WTC11 (cell line): ENCODE data around the gene GRM7. TPM values are rescaled to one million over a fixed set of nuclear protein-coding genes. Genes with fewer than 3 reads are reported as not detected.

Source experiments
- ATAC-seq: fragments of 200-7000 bp; cut with Tn5 transposase; 2 replicates; pipeline ENCODE4 v1.10.0; 2021; ENCODE audit warnings: mild to moderate bottlenecking, moderate library complexity
- CTCF ChIA-PET: fragments of 300-600 bp; sonication (Branson Sonifier 250); formaldehyde crosslinking; loops from one replicate; lab custom pipeline; 2021; ENCODE audit warnings: antibody characterized with exemption; lab: Charles Lee
- POLR2A ChIA-PET: fragments of 350-600 bp; sonication (Branson Sonifier 250); formaldehyde crosslinking; loops from one replicate; lab custom pipeline; 2021; ENCODE audit warnings: antibody characterized with exemption; lab: Charles Lee
- DNase-seq: peaks from one replicate; pipeline ENCODE4 v3.0.0; 2021; ENCODE audit warnings: low spot score
- H3K27ac Mint-ChIP-seq: 2 replicates; pipeline ENCODE4 v1.8.0; 2021; ENCODE audit warnings: mixed read lengths
- H3K27me3 Mint-ChIP-seq: 2 replicates; pipeline ENCODE4 v1.8.0; 2021; ENCODE audit warnings: low read depth, mild to moderate bottlenecking, moderate library complexity, mixed read lengths
- H3K36me3 Mint-ChIP-seq: 2 replicates; pipeline ENCODE4 v1.8.0; 2021; ENCODE audit warnings: mixed read lengths
- H3K4me1 Mint-ChIP-seq: 2 replicates; pipeline ENCODE4 v1.8.0; 2022; ENCODE audit warnings: mixed read lengths
- H3K4me3 Mint-ChIP-seq: 2 replicates; pipeline ENCODE4 v1.8.0; 2021; ENCODE audit warnings: mild to moderate bottlenecking, moderate library complexity, mixed read lengths
- H3K9me3 Mint-ChIP-seq: 2 replicates; pipeline ENCODE4 v1.8.0; 2021; ENCODE audit warnings: mixed read lengths
- GABPB1 ChIP-seq: sonication (generic); formaldehyde crosslinking; IDR thresholded peaks from 2 replicates; pipeline ENCODE4 v1.8.1; 2023; ENCODE audit warnings: mild to moderate bottlenecking, missing genetic modification reagents
- KAT7 ChIP-seq: sonication (generic); formaldehyde crosslinking; IDR thresholded peaks from 2 replicates; pipeline ENCODE4 v1.8.1; 2023; ENCODE audit warnings: missing genetic modification reagents, mild to moderate bottlenecking, borderline replicate concordance
- NFATC4 ChIP-seq: fragments of 250-450 bp; sonication (Bioruptor Pico); IDR thresholded peaks from 2 replicates; pipeline ENCODE4 v1.9.0; 2021; ENCODE audit warnings: mild to moderate bottlenecking
- PRRX2 ChIP-seq: fragments of 250-450 bp; sonication (Bioruptor Pico); IDR thresholded peaks from 2 replicates; pipeline ENCODE4 v1.8.0; 2021; ENCODE audit warnings: mild to moderate bottlenecking
- TEAD4 ChIP-seq: sonication (generic); formaldehyde crosslinking; IDR thresholded peaks from 2 replicates; pipeline ENCODE4 v1.8.0; 2022; ENCODE audit warnings: mild to moderate bottlenecking, missing genetic modification reagents
- TP53 ChIP-seq: sonication (generic); formaldehyde crosslinking; IDR thresholded peaks from 2 replicates; pipeline ENCODE4 v1.8.1; 2023; ENCODE audit warnings: mild to moderate bottlenecking, missing genetic modification reagents
- ZNF263 ChIP-seq: sonication (generic); formaldehyde crosslinking; IDR thresholded peaks from 2 replicates; pipeline ENCODE4 v1.8.1; 2022; ENCODE audit warnings: low read depth, mild to moderate bottlenecking, moderate library complexity, missing genetic modification reagents
- ZNF423 ChIP-seq: fragments of 250-450 bp; sonication (Bioruptor Pico); IDR thresholded peaks from 2 replicates; pipeline ENCODE4 v2.1.2; 2022; ENCODE audit warnings: mild to moderate bottlenecking, moderate library complexity
- total RNA-seq: library from RNA; stranded (reverse); gene quantifications from 3 replicates; pipeline ENCODE4 v1.2.3, GENCODE V29; 2021
- TF ChIP-seq, protein P1 (sequence below): sonication (generic); formaldehyde crosslinking; IDR thresholded peaks from 2 replicates; pipeline ENCODE4 v1.8.1; 2023; ENCODE audit warnings: mild to moderate bottlenecking, missing genetic modification reagents, borderline replicate concordance
- TF ChIP-seq, protein P2 (sequence below): sonication (generic); formaldehyde crosslinking; IDR thresholded peaks from 2 replicates; pipeline ENCODE4 v1.8.0; 2022; ENCODE audit warnings: mild to moderate bottlenecking, missing genetic modification reagents
- TF ChIP-seq, protein P3 (sequence below): sonication (generic); formaldehyde crosslinking; IDR thresholded peaks from 2 replicates; pipeline ENCODE4 v1.8.0; 2023; ENCODE audit warnings: mild to moderate bottlenecking, missing genetic modification reagents
- TF ChIP-seq, protein P4 (sequence below): fragments of 250-450 bp; sonication (Bioruptor Pico); IDR thresholded peaks from 2 replicates; pipeline ENCODE4 v1.9.0; 2021; ENCODE audit warnings: moderate library complexity, mild to moderate bottlenecking, inconsistent platforms, borderline replicate concordance
- TF ChIP-seq, protein P5 (sequence below): sonication (generic); formaldehyde crosslinking; IDR thresholded peaks from 2 replicates; pipeline ENCODE4 v1.8.1; 2022; ENCODE audit warnings: mild to moderate bottlenecking, missing genetic modification reagents, moderate library complexity, borderline replicate concordance
- TF ChIP-seq, protein P6 (sequence below): sonication (generic); formaldehyde crosslinking; IDR thresholded peaks from 2 replicates; pipeline ENCODE4 v1.8.1; 2023; ENCODE audit warnings: mild to moderate bottlenecking, missing genetic modification reagents, moderate library complexity
- TF ChIP-seq, protein P7 (sequence below): sonication (generic); formaldehyde crosslinking; IDR thresholded peaks from 2 replicates; pipeline ENCODE4 v1.8.1; 2023; ENCODE audit warnings: mild to moderate bottlenecking, missing genetic modification reagents, moderate library complexity

Gene GRM7
- total RNA-seq, 1 experiment from 2014 or later: 0.42 TPM

DNA sequence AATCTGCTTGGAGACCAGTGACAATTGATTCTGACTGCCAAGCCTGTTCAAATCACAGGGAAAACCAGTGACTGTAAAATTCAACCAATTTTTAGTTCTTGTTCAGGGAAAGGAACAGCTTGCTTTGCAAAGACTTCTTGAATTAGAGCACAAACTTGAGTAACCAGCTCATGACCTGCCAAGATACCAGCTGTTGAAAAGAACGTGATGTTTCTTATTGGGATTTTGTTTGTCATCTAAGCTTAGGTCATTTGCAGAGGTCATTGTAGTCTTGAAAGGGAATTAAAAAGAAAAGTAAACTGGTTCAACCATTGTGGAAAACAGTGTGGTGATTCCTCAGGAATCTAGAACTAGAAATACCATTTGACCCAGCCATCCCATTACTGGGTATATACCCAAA lies 428.2 kb downstream of the GRM7 start:
- no peak for DNase-seq
- ATAC-seq: no peak
- no peak overlapping the region for H3K4me3 Mint-ChIP-seq
- no peaks in the 10 kb centered on the region for H3K36me3 Mint-ChIP-seq
- CTCF ChIA-PET: no interaction called here
- no peaks in the 10 kb centered on the region for H3K4me1 Mint-ChIP-seq
- POLR2A ChIA-PET: no interaction called here
- H3K9me3 Mint-ChIP-seq: no peaks in the 10 kb centered on the region
- no peak for TF ChIP-seq KAT7 (CRISPR knock-in tag)
- TF ChIP-seq, protein P1, sequence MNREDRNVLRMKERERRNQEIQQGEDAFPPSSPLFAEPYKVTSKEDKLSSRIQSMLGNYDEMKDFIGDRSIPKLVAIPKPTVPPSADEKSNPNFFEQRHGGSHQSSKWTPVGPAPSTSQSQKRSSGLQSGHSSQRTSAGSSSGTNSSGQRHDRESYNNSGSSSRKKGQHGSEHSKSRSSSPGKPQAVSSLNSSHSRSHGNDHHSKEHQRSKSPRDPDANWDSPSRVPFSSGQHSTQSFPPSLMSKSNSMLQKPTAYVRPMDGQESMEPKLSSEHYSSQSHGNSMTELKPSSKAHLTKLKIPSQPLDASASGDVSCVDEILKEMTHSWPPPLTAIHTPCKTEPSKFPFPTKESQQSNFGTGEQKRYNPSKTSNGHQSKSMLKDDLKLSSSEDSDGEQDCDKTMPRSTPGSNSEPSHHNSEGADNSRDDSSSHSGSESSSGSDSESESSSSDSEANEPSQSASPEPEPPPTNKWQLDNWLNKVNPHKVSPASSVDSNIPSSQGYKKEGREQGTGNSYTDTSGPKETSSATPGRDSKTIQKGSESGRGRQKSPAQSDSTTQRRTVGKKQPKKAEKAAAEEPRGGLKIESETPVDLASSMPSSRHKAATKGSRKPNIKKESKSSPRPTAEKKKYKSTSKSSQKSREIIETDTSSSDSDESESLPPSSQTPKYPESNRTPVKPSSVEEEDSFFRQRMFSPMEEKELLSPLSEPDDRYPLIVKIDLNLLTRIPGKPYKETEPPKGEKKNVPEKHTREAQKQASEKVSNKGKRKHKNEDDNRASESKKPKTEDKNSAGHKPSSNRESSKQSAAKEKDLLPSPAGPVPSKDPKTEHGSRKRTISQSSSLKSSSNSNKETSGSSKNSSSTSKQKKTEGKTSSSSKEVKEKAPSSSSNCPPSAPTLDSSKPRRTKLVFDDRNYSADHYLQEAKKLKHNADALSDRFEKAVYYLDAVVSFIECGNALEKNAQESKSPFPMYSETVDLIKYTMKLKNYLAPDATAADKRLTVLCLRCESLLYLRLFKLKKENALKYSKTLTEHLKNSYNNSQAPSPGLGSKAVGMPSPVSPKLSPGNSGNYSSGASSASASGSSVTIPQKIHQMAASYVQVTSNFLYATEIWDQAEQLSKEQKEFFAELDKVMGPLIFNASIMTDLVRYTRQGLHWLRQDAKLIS (CRISPR knock-in tag): no peak
- TF ChIP-seq TEAD4 (CRISPR knock-in tag): no peak
- TF ChIP-seq, protein P2, sequence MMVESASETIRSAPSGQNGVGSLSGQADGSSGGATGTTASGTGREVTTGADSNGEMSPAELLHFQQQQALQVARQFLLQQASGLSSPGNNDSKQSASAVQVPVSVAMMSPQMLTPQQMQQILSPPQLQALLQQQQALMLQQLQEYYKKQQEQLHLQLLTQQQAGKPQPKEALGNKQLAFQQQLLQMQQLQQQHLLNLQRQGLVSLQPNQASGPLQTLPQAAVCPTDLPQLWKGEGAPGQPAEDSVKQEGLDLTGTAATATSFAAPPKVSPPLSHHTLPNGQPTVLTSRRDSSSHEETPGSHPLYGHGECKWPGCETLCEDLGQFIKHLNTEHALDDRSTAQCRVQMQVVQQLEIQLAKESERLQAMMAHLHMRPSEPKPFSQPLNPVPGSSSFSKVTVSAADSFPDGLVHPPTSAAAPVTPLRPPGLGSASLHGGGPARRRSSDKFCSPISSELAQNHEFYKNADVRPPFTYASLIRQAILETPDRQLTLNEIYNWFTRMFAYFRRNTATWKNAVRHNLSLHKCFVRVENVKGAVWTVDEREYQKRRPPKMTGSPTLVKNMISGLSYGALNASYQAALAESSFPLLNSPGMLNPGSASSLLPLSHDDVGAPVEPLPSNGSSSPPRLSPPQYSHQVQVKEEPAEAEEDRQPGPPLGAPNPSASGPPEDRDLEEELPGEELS (CRISPR knock-in tag): no peak
- TF ChIP-seq, protein P3, sequence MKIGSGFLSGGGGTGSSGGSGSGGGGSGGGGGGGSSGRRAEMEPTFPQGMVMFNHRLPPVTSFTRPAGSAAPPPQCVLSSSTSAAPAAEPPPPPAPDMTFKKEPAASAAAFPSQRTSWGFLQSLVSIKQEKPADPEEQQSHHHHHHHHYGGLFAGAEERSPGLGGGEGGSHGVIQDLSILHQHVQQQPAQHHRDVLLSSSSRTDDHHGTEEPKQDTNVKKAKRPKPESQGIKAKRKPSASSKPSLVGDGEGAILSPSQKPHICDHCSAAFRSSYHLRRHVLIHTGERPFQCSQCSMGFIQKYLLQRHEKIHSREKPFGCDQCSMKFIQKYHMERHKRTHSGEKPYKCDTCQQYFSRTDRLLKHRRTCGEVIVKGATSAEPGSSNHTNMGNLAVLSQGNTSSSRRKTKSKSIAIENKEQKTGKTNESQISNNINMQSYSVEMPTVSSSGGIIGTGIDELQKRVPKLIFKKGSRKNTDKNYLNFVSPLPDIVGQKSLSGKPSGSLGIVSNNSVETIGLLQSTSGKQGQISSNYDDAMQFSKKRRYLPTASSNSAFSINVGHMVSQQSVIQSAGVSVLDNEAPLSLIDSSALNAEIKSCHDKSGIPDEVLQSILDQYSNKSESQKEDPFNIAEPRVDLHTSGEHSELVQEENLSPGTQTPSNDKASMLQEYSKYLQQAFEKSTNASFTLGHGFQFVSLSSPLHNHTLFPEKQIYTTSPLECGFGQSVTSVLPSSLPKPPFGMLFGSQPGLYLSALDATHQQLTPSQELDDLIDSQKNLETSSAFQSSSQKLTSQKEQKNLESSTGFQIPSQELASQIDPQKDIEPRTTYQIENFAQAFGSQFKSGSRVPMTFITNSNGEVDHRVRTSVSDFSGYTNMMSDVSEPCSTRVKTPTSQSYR: no peak
- TF ChIP-seq PRRX2 (CRISPR knock-in tag): no peak
- TF ChIP-seq, protein P4, sequence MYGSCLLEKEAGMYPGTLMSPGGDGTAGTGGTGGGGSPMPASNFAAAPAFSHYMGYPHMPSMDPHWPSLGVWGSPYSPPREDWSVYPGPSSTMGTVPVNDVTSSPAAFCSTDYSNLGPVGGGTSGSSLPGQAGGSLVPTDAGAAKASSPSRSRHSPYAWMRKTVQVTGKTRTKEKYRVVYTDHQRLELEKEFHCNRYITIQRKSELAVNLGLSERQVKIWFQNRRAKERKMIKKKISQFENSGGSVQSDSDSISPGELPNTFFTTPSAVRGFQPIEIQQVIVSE (CRISPR knock-in tag): no peak
- TF ChIP-seq, protein P5, sequence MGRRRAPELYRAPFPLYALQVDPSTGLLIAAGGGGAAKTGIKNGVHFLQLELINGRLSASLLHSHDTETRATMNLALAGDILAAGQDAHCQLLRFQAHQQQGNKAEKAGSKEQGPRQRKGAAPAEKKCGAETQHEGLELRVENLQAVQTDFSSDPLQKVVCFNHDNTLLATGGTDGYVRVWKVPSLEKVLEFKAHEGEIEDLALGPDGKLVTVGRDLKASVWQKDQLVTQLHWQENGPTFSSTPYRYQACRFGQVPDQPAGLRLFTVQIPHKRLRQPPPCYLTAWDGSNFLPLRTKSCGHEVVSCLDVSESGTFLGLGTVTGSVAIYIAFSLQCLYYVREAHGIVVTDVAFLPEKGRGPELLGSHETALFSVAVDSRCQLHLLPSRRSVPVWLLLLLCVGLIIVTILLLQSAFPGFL (CRISPR knock-in tag): no peak
- no peak for TF ChIP-seq GABPB1 (CRISPR knock-in tag)
- no peak for TF ChIP-seq TP53 (CRISPR knock-in tag)
- no peak for TF ChIP-seq ZNF423 (CRISPR knock-in tag)
- TF ChIP-seq, protein P6, sequence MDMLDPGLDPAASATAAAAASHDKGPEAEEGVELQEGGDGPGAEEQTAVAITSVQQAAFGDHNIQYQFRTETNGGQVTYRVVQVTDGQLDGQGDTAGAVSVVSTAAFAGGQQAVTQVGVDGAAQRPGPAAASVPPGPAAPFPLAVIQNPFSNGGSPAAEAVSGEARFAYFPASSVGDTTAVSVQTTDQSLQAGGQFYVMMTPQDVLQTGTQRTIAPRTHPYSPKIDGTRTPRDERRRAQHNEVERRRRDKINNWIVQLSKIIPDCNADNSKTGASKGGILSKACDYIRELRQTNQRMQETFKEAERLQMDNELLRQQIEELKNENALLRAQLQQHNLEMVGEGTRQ: no peak
- TF ChIP-seq NFATC4: no peak
- no peak for TF ChIP-seq ZNF263 (CRISPR knock-in tag)
- TF ChIP-seq, protein P7, sequence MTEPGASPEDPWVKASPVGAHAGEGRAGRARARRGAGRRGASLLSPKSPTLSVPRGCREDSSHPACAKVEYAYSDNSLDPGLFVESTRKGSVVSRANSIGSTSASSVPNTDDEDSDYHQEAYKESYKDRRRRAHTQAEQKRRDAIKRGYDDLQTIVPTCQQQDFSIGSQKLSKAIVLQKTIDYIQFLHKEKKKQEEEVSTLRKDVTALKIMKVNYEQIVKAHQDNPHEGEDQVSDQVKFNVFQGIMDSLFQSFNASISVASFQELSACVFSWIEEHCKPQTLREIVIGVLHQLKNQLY (CRISPR knock-in tag): no peak
- no peaks in the 10 kb centered on the region for H3K27me3 Mint-ChIP-seq
- no peak overlapping the region for H3K27ac Mint-ChIP-seq
